PC-9 (cell line): ENCODE data around the gene LRATD1. TPM values are rescaled to one million over a fixed set of nuclear protein-coding genes. Genes with fewer than 3 reads are reported as not detected.

Experiments used
- BruUV-seq: library from RNA; stranded (reverse); fragments of 400-500 nt; replicated peaks from 2 replicates; lab custom pipeline; 2021; lab: Mats Ljungman, UMichigan
- CTCF ChIA-PET: fragments of 300-600 bp; sonication (Branson Sonifier 250); formaldehyde crosslinking; loops from one replicate; lab custom pipeline; 2022; ENCODE audit warnings: antibody characterized with exemption; lab: Charles Lee
- POLR2A ChIA-PET: fragments of 300-600 bp; sonication (Branson Sonifier 250); formaldehyde crosslinking; loops from one replicate; lab custom pipeline; 2022; ENCODE audit warnings: antibody characterized with exemption; ENCODE audit not compliant: unreplicated experiment; lab: Charles Lee
- DNase-seq, 2 experiments: peaks; one replicate each; pipeline versions ENCODE4 v3.0.0 to v3.0.0-alpha.2; 2015 to 2022; ENCODE audit warnings: mixed read lengths in 1 of 2
- H2AFZ ChIP-seq: fragments of 200-600 bp; sonication (generic); 2 replicates; pipeline ENCODE4 v1.8.1; 2017; ENCODE audit warnings: antibody characterized with exemption
- H3F3A ChIP-seq: fragments of 200-600 bp; sonication (generic); 2 replicates; pipeline ENCODE4 v1.8.1; 2017; ENCODE audit warnings: antibody characterized with exemption, mild to moderate bottlenecking, low read depth; ENCODE audit not compliant: insufficient read depth
- H3K27ac ChIP-seq: fragments of 200-600 bp; sonication (generic); 2 replicates; pipeline ENCODE4 v1.6.1; 2016; ENCODE audit warnings: mixed run types
- H3K27me3 ChIP-seq: fragments of 200-600 bp; sonication (generic); 2 replicates; pipeline ENCODE4 v1.6.1; 2016; ENCODE audit warnings: low read depth, mixed run types; ENCODE audit not compliant: insufficient read depth
- H3K36me3 ChIP-seq: fragments of 200-600 bp; sonication (generic); 2 replicates; pipeline ENCODE4 v1.6.1; 2016; ENCODE audit warnings: low read depth, mixed run types
- H3K4me1 ChIP-seq: fragments of 200-600 bp; sonication (generic); replicated peaks from 2 replicates; pipeline ENCODE4 v1.6.1; 2016; ENCODE audit warnings: mixed run types; ENCODE audit not compliant: insufficient read depth
- H3K4me2 ChIP-seq: fragments of 200-600 bp; sonication (generic); 2 replicates; pipeline ENCODE4 v1.6.1; 2017; ENCODE audit warnings: mixed run types
- H3K4me3 ChIP-seq: fragments of 200-600 bp; sonication (generic); 2 replicates; pipeline ENCODE4 v1.6.1; 2016; ENCODE audit warnings: mixed run types
- H3K79me2 ChIP-seq: fragments of 200-600 bp; sonication (generic); 2 replicates; pipeline ENCODE4 v1.6.1; 2017; ENCODE audit warnings: low read depth, mixed run types
- H3K9me2 ChIP-seq: fragments of 200-600 bp; sonication (generic); 2 replicates; pipeline ENCODE4 v1.8.1; 2017; ENCODE audit warnings: mild to moderate bottlenecking; ENCODE audit not compliant: insufficient read depth
- H3K9me3 ChIP-seq: fragments of 200-600 bp; sonication (generic); 2 replicates; pipeline ENCODE4 v1.8.1; 2016; ENCODE audit warnings: low read depth; ENCODE audit not compliant: insufficient read depth
- H4K20me1 ChIP-seq: fragments of 200-600 bp; sonication (generic); 2 replicates; pipeline ENCODE4 v1.8.1; 2017; ENCODE audit not compliant: insufficient read depth
- CTCF ChIP-seq: fragments of 200-600 bp; sonication (generic); conservative IDR thresholded peaks from 2 replicates; pipeline ENCODE4 v1.6.1; 2017; ENCODE audit warnings: mixed run types, antibody characterized with exemption, mild to moderate bottlenecking, moderate library complexity
- EZH2 ChIP-seq: fragments of 200-600 bp; sonication (generic); IDR thresholded peaks from 2 replicates; pipeline ENCODE4 v1.8.0; 2017; ENCODE audit warnings: antibody characterized with exemption, low read depth
- intact Hi-C: fragments of 100-400 bp; cut with micrococcal nuclease; formaldehyde crosslinking; loops from one replicate; pipeline ENCODE4 v1.10.0; 2022; ENCODE audit not compliant: unreplicated experiment
- total RNA-seq: library from RNA; stranded (reverse); gene quantifications from 2 replicates; pipeline ENCODE4 v1.2.3, GENCODE V29; 2021

The LRATD1 gene
- total RNA-seq, 1 experiment from 2014 or later = 3.8 TPM

DNA sequence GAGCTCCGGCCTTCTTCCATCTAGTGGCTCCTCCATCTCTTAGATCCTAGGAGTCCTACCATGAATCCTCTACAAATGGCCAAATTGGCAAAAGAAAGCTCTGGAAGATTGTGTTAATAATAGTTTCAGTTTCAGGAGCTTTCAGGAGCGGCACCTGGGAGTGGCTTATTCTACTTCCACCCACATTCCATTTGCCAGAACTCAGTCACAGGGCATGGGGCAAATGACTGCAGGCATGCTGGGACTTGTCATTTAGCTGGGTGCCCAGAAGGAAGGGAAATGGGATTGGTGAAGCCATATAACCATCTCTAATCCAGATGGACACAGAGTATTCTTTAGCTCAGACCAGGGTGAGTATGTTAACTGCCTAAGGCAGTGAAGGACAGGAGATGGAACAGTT lies 3.6 kb upstream of the LRATD1 start:
- Histone ChIP-seq H3K27ac (no peak overlapping the region), H3K9me3 (no peaks in the 10 kb centered on the region; the same call in 1 of the 2 replicates), H2AFZ (no peak overlapping the region), H3K9me2 (no peaks in the 10 kb centered on the region), H3F3A (no peaks in the 10 kb centered on the region), H3K36me3 (no peaks in the 10 kb centered on the region), H3K4me2 (peak overlapping the region; percentile 30; the same call in 1 of the 2 replicates), H3K27me3 (peaks cover 18% of the 10 kb centered on the region; the same call in 1 of the 2 replicates), H3K4me1 (no peaks in the 10 kb centered on the region), H3K4me3 (no peak overlapping the region), H3K79me2 (no peaks in the 10 kb centered on the region), H4K20me1 (no peaks in the 10 kb centered on the region)
- intact Hi-C loops = no loop called here
- CTCF ChIA-PET = no interaction called here
- POLR2A ChIA-PET = no interaction called here
- peak in 1 of 2 experiments; percentile 29 for DNase-seq
- no TSS peak for BruUV-seq
- no peak for TF ChIP-seq CTCF
- no peak for TF ChIP-seq EZH2

GRCh38 chr2:14631406-14632040 lies 994 bp upstream of the LRATD1 start:
- BruUV-seq = no TSS peak
- no peaks in the 10 kb centered on the region; the same call in 1 of the 2 replicates for H3K9me3 ChIP-seq
- H3K4me1 ChIP-seq = no peaks in the 10 kb centered on the region
- DNase-seq = no peak
- no peak overlapping the region for H3K27ac ChIP-seq
- POLR2A ChIA-PET = no interaction called here
- H4K20me1 ChIP-seq = no peaks in the 10 kb centered on the region
- H2AFZ ChIP-seq = no peak overlapping the region
- CTCF ChIA-PET = no interaction called here
- H3K4me3 ChIP-seq = no peak overlapping the region
- no peaks in the 10 kb centered on the region for H3K9me2 ChIP-seq
- H3K79me2 ChIP-seq = no peaks in the 10 kb centered on the region
- no peaks in the 10 kb centered on the region for H3F3A ChIP-seq
- H3K36me3 ChIP-seq = no peaks in the 10 kb centered on the region
- no peak for TF ChIP-seq CTCF
- H3K27me3 ChIP-seq = peaks cover 18% of the 10 kb centered on the region; the same call in 1 of the 2 replicates
- no peak overlapping the region; the same call in 1 of the 2 replicates for H3K4me2 ChIP-seq
- intact Hi-C loops = loop anchor here (10.0 kb wide), 3 partner anchors 143 to 953 kb away; no protein-coding TSS in a partner anchor

DNA sequence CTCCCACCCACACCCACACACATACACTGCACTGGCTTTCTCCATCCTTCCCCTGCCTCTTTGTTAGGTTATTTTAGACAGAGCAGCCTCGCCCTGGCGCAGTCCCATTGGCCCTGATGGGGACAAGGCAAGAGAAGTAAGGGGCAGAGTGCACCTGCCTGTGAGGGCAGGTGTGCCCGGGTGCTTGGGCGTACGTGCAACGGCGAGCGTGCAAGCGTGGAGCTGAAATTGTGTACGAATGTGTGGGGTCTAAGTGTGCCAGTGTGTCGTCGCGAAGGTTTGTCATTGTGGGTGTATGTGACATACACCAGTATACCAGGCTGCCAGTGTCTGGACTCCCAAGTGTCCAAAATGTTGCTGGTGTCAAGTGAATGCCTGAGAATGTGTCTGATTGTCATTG lies 544 bp downstream of the LRATD1 start:
- Histone ChIP-seq H3K36me3 (no peaks in the 10 kb centered on the region), H2AFZ (no peak overlapping the region), H3K4me2 (peak overlapping the region; percentile 48), H3K79me2 (no peaks in the 10 kb centered on the region), H3F3A (no peaks in the 10 kb centered on the region), H3K4me3 (peak overlapping the region; percentile 39; the same call in 1 of the 2 replicates), H3K27me3 (peaks cover 18% of the 10 kb centered on the region; the same call in 1 of the 2 replicates), H4K20me1 (no peaks in the 10 kb centered on the region), H3K9me2 (no peaks in the 10 kb centered on the region), H3K9me3 (no peaks in the 10 kb centered on the region), H3K27ac (no peak overlapping the region), H3K4me1 (no peaks in the 10 kb centered on the region)
- ChIA-PET CTCF (no interaction called here), POLR2A (interaction anchor here (0.9 to 1.0 kb wide), 2 partner anchors 109 to 377 kb away, joined by 3 to 7 read pairs; no protein-coding TSS in a partner anchor)
- intact Hi-C loops = loop anchor here (10.0 kb wide), 3 partner anchors 142 to 952 kb away; no protein-coding TSS in a partner anchor
- TF ChIP-seq CTCF (no peak), EZH2 (no peak)
- TSS peak; percentile 59 for BruUV-seq
- DNase-seq = no peak
